UCSD-AML1 (cell line): ENCODE data around the gene VPS37C.
"Not testable (repeated sequence)": the region's sequence is repeated elsewhere in the genome, so short reads cannot be mapped to it uniquely, and the experiment has no call there.

Experiments
- DNase-seq: peaks from one replicate; lab custom pipeline; 2025; ENCODE audit not compliant: unreplicated experiment; lab: John Stamatoyannopoulos, UW

VPS37C gene

DNA sequence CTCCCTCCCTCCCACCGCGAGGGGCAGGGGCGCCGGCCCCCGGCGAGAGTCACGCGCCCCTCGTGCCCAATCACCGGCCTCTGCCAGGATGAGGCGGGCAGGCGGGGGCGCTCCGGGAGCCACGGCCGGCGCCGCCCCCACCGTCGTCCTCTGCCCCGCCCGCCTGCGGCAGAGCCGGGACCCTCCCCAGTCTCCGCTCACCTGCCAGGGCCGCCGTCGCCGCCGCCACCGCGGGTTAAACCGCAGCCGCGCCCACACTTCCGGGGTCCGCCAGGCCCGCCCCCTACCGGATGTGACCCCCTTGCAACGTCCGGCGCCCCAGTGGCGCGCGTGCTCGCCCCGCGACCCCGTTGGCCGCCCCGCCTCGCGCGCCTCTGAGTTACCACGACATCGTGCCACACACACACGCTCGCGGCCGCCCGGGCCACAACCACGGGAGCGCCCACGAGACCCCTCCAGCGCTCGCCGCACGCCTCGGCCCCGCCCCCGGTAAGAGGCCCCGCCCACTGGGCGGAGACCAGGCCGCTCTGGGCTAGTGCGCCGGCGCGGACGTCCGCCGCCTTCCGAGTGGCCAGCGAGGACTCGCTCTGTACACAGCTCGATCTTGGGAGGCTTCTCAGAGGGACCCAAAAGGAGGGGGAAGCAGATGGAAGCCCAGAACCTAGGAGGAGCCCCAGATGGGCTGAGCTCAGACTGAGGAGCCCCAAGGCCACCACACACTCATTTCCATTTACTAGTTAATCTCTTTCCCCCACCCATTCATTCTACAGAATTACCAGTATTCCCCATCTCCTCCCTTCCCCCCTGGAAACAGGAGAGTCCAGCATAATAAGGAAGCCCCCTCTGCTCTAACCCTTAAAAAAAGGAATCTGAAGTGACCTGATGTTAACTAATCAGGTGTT lies at the start of gene VPS37C:
Gene VPS37C (minus strand): TSS at position 237 of the 902 bp plus-strand sequence. CDS start 22,597 bp downstream, outside the sequence.
- peak; percentile 97 for DNase-seq

DNA sequence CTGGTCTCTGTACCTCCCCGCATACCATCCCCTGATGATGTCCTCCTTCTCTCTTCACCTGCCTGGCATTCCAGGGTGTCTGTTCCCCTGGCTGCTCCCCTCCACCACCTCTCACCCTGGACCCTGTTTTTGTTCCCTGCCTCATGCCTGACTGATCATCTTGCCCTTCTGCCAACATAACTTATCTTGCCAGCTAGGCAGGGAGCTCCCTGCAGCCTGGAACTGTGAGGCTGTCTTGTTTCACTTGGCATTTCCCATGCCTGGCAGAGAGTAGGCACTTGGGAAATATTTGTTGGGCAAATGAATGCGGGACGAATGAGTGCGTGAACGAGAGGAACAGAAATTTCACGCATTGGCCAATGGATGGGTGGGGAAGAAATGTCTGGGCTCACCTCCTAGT lies 49.4 kb upstream of the VPS37C start:
- DNase-seq = not testable (repeated sequence)

DNA sequence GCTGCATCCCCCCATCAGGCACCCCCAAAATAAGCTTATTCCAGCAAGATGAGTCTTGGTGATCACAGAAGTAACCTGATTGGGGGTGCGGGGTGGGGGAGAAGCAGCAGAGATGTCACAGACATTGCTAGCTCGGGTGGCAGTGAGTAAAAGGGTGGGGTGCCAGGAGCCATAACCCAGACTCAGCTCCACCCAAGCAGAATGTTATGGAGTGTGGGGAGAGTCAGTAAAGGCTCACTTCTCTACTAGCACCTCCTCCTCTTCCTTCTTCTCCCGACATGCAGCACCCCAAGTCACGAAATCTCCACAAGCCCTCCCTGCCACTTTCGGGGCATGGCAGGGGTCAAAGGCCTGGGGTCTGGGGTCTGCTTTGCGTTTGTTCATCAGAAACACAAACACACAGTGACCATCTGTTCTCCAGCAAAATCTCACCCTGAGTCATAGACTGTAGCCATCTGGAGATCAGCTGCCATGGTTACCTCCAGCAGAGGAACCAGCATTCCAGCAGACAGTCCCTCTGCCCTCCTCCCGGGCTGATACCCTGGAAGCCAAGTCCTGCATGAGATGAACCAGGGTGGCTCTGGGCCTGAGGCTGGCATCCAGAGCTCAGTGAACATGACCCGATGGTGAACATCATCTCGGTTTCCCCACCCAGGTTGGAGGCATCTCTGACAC lies 46.5 kb upstream of the VPS37C start:
- not testable (repeated sequence) for DNase-seq

DNA sequence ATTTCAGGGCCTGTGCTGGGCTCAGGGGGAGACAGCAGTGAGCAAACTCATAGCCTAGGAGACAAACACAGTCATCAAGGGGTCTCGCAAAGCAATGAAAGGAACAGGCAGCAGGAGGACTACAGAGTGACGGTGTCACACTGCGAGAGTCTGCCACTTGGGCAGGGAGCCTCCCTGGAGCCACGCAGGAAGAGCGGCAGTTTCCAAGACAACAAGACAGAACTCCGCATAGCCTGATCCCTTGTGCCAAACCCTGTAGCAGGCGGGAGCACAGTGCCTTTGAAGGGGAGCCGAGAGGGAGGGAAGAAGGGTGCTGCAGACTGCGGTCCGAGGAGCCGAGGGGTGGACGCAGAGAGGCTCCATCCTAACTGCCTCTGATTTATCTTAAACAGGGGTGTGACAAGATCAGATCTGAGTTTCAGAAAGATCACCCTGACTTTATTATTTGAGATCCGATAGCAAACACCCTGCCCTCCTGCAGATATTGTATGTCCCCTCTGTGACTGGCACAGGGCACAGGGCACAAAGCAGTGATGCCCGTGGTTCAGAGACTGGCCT lies 43.4 kb upstream of the VPS37C start:
- DNase-seq = not testable (repeated sequence)

DNA sequence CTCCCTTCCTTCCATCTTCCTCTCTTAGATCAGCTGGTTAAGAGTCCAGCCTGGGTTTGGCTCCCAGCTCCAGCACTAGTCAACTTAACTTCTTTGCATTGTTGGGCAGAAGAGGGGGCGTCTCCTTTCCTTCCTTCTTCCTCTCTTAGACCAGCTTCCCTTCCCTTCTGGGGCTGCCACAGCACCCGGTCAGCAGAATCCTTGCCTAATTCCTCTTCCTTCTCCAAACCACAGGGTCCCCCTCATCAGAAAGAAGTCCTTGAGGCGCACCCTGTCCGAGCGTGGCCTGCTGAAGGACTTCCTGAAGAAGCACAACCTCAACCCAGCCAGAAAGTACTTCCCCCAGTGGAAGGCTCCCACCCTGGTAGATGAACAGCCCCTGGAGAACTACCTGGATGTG lies 42.6 kb upstream of the VPS37C start:
- not testable (repeated sequence) for DNase-seq

DNA sequence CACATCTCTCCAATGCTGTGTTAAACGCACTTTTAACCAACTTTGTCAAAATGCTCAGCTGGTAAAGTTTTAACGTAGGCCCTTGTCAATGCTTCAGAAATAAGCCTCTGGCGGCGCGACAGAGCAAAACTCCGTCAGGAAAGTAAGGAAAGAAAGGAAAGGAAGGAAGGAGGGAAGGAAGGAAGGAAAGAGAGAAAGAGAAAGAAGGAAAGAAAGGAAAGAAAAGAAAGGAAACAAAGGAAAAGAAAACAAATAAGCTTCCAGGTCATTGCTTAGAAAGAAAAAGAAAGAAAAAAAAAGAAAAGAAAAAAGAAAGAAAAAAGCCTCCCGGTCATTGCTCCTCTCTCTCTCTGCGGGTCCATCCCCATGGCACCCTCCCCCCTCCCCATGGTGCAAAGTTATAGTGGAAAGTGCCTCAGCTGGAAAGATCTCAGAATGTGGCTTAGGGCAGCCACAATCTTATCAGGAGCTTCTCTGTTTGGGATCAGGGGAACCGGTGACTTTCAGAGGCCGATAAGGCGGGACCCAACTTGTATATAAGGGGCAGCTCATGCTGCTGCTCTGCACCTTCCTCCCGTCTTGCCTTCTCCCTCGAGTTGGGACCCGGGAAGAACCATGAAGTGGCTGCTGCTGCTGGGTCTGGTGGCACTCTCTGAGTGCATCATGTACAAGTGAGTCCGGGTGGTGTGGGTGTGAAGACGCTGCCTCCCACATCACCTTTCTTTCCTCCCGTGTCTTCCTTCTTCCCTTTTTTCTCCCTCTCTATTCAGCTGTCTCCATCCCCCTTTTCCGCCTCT lies 41.9 kb upstream of the VPS37C start, which contains the start of gene PGA3:
Gene PGA3 (plus strand): TSS at position 566 of the 797 bp plus-strand sequence. CDS start 50 bp downstream, at position 616.
- DNase-seq = not testable (repeated sequence)

DNA sequence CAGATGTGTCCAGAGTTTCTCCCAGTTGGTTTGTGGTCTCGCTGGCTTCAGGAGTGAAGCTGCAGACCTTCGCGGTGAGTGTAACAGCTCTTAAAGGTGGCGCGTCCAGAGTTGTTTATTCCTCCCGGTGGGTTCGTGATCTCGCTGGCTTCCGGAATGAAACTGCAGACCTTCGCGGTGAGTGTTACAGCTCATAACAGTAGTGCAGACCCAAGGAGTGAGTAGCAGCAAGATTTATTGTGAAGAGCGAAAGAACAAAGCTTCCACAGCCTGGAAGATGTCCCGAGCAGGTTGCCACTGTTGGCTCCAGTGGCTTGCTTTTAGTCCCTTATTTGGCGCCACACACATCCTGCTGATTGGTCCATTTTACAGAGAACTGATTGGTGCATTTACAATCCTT lies 40.2 kb upstream of the VPS37C start:
- no peak for DNase-seq

DNA sequence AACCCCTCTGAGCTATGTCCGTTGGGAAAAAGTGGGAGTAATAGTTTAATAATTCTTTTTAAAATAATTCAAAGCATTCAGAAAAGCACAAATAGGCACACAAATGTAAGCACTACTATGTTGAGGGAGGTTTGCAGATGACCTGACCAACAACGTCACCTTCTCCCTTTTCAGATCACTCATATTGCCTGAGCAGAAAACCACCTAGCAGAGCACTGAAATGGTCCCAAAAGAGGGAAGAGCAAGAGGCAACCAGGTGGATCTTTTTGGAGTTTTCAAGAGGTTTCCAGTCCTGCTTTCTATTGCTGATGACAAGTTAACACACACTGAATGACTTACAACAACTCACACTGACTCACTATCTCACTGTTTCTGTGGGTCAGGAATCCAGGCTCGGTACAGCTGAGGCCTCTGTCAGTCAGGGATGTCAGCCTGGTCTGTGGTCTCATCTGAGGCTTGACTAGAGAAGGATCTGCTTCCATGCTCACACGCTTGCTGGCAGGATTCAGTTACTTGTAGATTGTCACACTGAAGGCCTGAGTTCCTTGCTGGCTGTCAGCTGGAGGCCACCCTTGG lies 37.8 kb upstream of the VPS37C start:
- no peak for DNase-seq

DNA sequence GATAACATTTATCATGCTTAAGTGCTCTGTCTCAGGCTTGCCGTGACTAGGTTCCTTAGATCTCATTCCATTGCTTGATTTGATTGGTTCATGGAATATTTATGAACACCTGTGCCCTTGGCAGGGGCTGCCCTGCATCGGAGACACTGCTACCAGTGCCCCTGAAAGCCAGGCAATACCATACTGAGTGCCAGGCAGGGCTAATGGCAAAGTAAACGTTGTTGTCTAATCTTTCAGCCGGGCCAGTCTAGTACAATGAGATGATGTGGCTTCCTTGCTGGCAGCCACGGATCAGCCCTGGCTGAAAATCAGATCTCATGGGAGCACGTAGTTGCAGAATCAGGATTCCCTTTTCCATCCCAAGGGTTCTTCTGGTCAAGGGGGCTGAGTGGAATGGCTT lies 37.1 kb upstream of the VPS37C start:
- no peak for DNase-seq

DNA sequence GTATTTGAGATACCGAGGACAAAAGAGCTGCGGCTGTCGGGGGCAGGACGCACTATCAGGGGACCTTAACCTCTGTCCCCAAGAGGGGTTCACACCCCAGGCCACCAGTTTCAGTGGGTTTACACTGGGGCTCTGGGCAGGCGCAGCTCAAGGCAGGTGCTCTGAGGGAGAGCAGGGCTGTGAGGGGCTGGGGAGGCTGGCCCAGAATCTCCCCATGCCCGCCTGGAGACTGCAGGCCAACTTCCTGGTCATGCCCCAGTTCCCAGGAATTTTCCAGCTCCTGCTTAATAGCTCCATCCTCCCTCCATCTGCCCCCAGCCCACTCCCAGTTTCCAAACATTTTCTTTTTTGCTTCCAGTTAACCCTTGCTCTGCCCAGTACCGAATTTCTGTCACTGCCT lies 34.5 kb upstream of the VPS37C start:
- DNase-seq = no peak

DNA sequence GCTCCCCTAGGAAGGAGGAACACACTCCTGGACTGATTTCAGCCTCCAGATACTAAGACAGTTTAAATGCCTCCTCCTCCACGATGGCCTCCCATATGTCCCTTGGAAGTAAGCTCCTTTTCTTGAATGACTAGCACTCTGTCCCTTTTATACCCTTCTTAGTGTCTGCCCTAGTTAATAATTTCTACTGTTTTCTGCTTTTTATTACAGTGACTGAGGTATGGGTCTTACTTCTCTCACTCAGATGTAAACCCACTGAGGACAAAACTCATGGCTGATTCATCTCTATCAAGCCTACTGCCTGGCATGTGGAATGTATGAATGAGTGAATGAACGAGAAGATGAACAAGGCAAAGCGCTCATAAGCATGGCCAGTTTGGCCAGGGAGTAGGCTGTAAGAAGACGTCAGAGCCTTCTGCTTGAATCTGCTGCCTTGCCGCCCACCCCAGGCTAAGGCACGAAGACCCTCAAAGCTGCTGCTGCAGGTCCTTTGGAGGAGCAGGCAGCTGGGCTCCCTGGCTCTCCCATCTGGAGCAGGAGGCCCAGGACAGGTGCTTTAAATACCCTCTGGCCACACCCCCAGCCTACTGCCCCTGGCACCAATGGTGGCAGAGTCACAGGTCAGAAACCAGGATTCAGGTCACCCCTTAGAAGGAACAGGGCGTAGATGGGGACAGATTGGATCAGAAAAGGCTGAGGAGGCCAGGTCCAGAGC lies 33.9 kb upstream of the VPS37C start:
- no peak for DNase-seq

DNA sequence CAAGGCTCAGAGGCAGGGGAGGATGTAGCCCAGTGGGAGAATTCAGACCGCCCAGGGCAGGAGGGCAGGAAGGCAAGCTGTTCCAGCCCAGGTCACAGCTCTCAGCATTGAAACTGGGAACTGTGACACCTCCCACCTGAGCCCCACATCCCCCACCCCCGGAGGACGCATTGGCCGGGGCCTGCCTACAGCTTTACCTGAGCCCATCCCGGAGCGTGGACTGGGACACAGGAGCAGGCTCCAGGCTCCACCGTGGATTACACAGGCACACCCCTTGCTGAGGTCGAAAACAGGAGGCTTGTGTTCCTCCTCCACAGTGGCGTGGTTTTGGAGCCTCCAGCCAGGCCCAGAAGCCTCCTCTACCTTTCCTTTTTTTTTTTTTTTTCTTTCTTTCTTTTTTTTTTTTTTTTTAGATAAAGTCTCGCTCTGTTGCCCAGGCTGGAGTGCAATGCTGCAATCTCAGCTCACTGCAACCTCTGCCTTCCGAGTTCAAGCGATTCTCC lies 33.0 kb upstream of the VPS37C start:
- no peak for DNase-seq

DNA sequence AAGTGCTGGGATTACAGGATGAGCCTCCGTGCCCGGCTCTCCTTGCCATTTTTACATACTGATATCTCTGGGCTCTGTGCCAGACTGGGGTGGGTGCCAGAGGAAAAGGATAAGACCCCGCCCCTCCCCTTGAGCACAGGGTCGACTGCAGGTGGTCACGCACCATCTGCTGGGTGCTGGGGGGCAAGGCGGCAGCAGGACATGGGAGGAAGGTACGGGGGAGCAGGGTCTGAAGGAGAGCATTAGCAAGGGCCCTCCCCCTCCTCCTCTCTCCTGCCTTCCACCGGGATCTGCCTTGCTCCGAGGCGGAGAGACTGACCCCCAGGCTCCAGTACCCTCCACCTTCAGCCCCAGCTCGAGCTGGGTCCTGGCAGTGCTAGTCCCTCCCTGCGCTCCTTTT lies 32.4 kb upstream of the VPS37C start:
- DNase-seq = no peak

DNA sequence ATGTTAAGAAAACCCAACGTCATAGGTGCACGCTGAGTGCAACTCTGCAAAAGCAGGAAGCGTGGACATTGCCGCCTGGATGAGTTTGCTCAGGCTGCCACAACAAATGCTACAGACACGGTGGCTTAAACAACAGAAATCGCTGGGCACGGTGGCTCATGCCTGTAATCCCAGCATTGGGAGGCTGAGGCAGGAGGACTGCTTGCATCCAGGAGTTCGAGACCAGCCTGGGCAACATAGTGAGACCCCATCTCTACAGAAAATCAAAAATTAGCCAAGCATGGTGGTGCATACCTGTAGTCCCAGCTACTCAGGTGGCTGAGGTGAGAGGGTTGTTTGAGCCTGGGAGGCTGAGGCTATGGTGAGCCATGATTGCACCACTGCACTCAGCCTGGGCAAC lies 28.7 kb upstream of the VPS37C start:
- DNase-seq = no peak

DNA sequence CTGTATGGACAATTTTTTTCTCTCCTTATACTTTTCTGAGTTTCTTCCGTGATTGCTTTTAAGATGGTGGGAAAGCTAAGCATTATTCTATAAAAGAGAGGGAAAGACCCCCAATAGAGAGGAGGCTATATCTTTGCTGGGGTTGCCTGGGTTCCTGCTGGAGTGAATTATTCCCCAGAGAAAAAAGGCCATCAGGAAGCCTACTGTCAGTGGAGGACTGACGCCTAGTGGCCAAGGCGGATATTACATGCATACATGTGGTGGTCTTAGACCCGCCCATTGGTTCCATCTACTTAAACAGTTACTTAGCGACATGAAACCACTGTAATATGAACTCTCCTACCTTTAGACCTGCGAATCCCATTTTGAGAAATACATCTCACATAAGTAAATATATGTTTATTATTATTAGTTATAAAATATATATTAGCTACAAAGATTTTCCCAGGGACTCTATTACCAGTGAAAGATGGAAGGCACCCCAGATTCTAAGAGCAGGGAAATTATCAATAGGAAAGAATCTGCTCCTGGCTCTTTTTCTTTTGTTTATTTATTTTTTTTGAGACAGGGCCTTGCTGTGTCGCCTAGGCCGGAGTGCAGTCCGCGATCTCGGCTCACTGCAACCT lies 26.4 kb upstream of the VPS37C start:
- DNase-seq = peak; percentile 60

DNA sequence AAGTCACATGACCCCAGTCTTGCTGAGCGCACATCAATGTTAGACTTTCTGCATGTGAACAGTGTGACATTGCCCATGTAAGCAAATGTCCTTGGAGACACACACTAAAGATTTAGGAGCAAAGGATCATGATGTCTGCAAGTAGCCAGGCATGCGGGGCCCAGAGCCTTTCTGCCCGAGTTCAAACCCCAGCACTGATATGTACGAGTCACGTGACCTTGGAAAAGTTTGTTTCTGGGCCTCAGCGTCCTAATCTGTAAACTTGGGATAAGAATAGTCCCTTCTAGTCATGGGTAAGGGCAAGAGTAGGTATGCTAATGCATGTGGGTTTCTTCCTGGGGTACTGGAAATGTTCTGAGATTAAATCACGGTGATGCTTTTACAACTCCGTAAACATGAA lies 25.3 kb upstream of the VPS37C start:
- DNase-seq = no peak

DNA sequence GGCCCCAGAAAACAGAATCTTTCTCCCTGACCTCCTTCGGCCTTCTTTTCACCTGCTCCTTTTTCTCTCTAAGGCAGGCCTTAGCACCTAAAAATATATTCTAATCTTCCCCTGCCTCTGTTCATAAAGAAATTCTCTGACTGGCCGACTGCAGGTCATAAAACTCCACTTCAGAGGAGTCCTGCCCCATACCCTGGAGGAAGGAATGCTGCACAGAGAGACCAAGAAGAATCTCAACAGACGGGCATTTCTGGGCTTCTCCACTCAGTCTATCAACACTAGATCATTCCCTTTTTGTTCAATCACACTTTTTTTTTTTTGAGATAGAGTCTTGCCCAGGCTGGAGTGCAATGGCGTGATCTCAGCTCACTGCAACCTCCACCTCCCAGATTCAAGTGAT lies 22.4 kb upstream of the VPS37C start:
- DNase-seq = no peak

DNA sequence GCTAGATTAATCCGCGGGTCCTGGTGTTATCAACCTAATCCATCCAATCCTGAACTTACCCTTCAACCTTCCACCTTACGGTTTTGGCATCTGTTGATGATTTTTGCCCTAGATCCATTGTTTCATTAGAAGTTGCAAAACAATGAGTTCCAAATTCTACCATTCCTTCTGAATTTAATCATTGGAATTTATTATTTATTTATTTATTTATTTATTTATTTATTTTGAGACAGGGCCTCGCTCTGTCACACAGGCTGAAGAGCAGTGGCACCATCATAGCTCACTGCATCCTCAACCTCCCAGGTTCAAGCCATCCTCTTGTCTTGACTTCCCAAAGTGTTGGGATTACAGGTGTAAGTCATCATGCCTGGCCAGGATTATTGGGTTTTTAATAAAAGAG lies 20.3 kb upstream of the VPS37C start:
- DNase-seq = no peak

DNA sequence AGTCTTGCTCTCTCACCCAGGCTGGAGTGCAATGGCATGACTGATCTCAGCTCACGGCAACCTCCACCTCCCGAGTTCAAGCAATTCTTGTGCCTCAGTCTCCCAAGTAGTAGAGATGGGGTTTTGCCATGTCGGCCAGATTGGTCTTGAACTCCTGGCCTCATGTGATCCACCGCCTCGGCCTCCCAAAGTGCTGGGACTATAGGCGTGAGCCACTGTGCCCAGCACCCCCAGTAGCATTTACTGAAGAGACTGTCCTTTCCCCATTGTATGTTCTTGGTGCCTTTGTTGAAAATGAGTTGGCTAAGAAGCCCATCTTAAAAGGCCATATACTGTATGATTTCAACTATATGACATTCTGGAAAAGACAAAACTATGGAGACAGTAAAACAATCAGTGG lies 19.0 kb upstream of the VPS37C start:
- DNase-seq = not testable (repeated sequence)
